GM18520 (cell line): ENCODE results near the gene ALDH3B1.
A peak's percentile ranks its signal among the peaks of the same experiment; 100 is the strongest.

Source experiments
- ATAC-seq: cut with Tn5 transposase; IDR thresholded peaks from one replicate; pipeline ENCODE4 v1.9.1; 2021; ENCODE audit not compliant: unreplicated experiment

The ALDH3B1 gene

GRCh38 chr11:68061508-68061907 is 51.4 kb downstream of the ALDH3B1 start:
- no peak for ATAC-seq

- ATAC-seq = no peak
Measured at GRCh38 chr11:68064926-68065325, 54.8 kb downstream of the ALDH3B1 start.

- ATAC-seq = no peak
Measured at GRCh38 chr11:68065841-68066240, 55.7 kb downstream of the ALDH3B1 start.

GRCh38 chr11:68066742-68067141 is 56.6 kb downstream of the ALDH3B1 start:
- ATAC-seq = no peak

- ATAC-seq = no peak
Measured at GRCh38 chr11:68067991-68068390, 57.9 kb downstream of the ALDH3B1 start.

GRCh38 chr11:68071281-68072048 is 61.3 kb downstream of the ALDH3B1 start:
- no peak for ATAC-seq

GRCh38 chr11:68074584-68075352 is 64.6 kb downstream of the ALDH3B1 start:
- no peak for ATAC-seq

- no peak for ATAC-seq
Measured at GRCh38 chr11:68076371-68077042, 66.4 kb downstream of the ALDH3B1 start.

GRCh38 chr11:68077617-68078582 is 67.8 kb downstream of the ALDH3B1 start:
- ATAC-seq = peak; percentile 71
